ENCODE results near the gene FOSL1. TPM values are rescaled to one million over a fixed set of nuclear protein-coding genes. Genes with fewer than 3 reads are reported as not detected.
A peak's percentile ranks its signal among the peaks of the same experiment; 100 is the strongest.

The FOSL1 gene
- 1 to 10 TPM; 8.2 TPM for total RNA-seq

DNA sequence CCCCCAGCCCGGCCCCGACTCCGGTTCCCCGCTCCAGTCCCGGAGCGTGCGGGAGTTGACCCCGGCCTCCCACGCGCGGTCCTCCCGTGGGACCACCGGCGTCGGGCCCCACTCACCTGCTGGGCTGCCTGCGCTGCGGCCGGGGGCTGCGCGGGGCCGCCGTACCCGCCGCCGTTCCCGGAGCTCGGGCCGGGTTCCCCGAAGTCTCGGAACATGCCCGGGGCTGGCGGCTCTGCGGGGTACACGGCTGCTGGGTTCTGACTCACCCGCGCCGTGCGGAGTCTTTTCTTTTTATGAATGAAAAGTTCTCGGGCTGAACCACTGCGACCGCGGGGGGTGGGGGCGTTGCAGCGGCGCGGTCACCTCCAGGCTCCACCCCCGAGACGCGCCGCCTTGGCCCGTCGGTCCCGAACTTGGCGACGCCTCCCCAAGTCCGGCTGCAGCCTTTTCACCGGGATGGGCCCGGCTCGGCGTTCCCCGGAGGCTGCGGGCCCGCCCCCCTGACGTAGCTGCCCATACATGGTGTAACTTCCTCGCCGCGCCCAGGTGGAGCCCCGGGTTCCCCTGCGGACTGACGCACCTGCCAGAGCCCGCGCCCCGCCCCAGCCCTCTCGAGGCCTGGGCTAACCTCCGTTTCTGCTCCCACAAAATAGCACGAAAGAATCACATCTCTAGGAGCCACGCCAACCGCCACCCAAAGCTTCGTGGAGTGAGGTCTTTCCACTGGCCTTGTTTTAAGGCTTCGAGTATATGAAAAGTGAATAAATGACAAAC lies at the start of gene FOSL1:
Gene FOSL1, minus strand, starts transcription at position 264 of the 774 bp plus-strand sequence. Its CDS starts 49 bp downstream, at position 215.
- Mint-ChIP-seq H3K9me3 (no peaks in the 10 kb centered on the region), H3K36me3 (ENCODE audit: low read depth) (peaks cover 21% of the 10 kb centered on the region), H3K27me3 (ENCODE audit: low read depth) (peaks cover 2% of the 10 kb centered on the region), H3K27ac (peak within 1 kb of the TSS; percentile 79), H3K4me1 (ENCODE audit: low read depth) (peaks cover 33% of the 10 kb centered on the region), H3K4me3 (peak within 1 kb of the TSS; percentile 83)
- intact Hi-C loops (cut with micrococcal nuclease): loop anchor here (1.0 kb wide), 7 partner anchors 12 to 285 kb away; partner anchors contain the start of genes C11orf68, DRAP1, FIBP and PCNX3
- peak; percentile 96 for DNase-seq
- CTCF ChIA-PET: interaction anchor here (0.6 to 2.6 kb wide), 7 partner anchors 8 to 145 kb away, joined by 3 to 16 read pairs (median 4); partner anchors contain the start of genes CCDC85B and FIBP

DNA sequence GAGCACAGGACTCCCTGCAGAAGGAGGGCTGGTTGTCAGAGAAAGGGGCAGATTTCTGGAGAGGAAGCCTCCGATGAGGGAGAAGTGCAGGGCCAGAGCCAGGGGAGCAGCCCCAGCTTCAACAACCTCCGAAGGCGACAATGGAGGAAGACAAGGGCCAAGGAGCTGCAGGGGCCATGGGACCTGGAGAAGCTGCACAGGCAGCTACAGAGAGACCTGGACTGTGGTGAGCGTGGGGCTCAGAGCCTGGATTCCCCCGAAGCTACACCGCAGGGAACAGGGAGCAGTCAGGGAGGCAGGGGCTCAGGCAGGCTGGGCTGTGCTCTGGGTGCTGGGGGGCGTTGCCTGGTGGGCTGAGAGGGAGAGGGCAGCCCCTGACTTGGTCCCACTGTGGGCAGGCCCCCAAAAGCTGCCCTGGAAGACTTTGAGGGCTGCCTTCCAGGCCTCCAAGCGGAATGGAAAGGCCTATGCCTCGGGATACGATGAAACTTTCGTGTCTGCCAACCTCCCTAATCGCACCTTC lies 47.5 kb upstream of the FOSL1 start:
- no peaks in the 10 kb centered on the region for H3K27me3 Mint-ChIP-seq (ENCODE audit: low read depth)
- DNase-seq: no peak
- H3K4me3 Mint-ChIP-seq: no peak overlapping the region
- intact Hi-C loops (cut with micrococcal nuclease): no loop called here
- CTCF ChIA-PET: no interaction called here
- no peaks in the 10 kb centered on the region for H3K4me1 Mint-ChIP-seq (ENCODE audit: low read depth)
- no peak overlapping the region for H3K27ac Mint-ChIP-seq
- H3K36me3 Mint-ChIP-seq (ENCODE audit: low read depth): no peaks in the 10 kb centered on the region
- H3K9me3 Mint-ChIP-seq: no peaks in the 10 kb centered on the region

DNA sequence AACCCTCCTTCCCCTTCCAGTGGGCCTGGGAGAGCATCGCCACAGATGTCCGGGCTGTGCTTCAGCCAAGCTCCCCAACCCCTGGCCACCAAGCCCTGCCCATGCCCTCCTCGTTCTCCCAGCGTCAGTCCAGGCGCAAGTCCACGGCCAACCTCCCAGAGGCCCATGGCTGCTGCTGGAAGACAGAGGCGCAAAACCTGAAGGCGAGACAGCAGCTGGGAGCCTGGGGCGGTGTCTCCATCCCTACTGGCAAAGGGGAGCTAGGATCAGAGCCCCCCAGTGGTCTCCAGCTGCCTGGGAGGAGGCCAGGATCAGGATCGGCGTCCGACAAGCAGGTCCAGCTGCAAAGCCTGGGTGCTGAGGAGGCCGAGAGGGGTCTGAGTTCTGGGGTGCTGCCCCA lies 46.9 kb upstream of the FOSL1 start:
- Mint-ChIP-seq H3K36me3 (ENCODE audit: low read depth) (no peaks in the 10 kb centered on the region), H3K9me3 (no peaks in the 10 kb centered on the region), H3K4me3 (no peak overlapping the region), H3K27me3 (ENCODE audit: low read depth) (no peaks in the 10 kb centered on the region), H3K27ac (no peak overlapping the region), H3K4me1 (ENCODE audit: low read depth) (no peaks in the 10 kb centered on the region)
- DNase-seq: no peak
- intact Hi-C loops (cut with micrococcal nuclease): no loop called here
- CTCF ChIA-PET: no interaction called here

DNA sequence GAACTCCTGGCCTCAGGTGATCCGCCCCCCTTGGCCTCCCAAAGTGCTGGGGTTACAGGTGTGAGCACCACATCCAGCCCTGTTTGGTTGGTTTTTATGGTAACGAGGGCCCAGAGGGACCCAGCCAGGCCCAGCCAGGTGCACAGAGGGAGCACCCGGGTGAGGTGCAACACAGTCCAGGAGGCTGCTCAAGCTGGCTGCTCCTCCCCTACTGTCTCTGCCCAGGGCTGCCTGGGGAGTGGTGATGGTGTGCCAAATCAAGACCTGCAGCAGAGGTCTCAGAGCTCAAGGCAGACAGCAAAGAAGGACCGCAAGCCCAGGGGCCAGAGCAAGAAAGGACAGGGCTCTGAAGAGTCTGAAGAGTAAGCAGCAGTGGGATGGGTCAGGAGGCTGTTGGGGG lies 46.5 kb upstream of the FOSL1 start:
- intact Hi-C loops (cut with micrococcal nuclease): no loop called here
- H3K9me3 Mint-ChIP-seq: no peaks in the 10 kb centered on the region
- H3K4me3 Mint-ChIP-seq: no peak overlapping the region
- no peaks in the 10 kb centered on the region for H3K27me3 Mint-ChIP-seq (ENCODE audit: low read depth)
- no peaks in the 10 kb centered on the region for H3K4me1 Mint-ChIP-seq (ENCODE audit: low read depth)
- H3K36me3 Mint-ChIP-seq (ENCODE audit: low read depth): no peaks in the 10 kb centered on the region
- CTCF ChIA-PET: no interaction called here
- H3K27ac Mint-ChIP-seq: no peak overlapping the region
- DNase-seq: no peak

DNA sequence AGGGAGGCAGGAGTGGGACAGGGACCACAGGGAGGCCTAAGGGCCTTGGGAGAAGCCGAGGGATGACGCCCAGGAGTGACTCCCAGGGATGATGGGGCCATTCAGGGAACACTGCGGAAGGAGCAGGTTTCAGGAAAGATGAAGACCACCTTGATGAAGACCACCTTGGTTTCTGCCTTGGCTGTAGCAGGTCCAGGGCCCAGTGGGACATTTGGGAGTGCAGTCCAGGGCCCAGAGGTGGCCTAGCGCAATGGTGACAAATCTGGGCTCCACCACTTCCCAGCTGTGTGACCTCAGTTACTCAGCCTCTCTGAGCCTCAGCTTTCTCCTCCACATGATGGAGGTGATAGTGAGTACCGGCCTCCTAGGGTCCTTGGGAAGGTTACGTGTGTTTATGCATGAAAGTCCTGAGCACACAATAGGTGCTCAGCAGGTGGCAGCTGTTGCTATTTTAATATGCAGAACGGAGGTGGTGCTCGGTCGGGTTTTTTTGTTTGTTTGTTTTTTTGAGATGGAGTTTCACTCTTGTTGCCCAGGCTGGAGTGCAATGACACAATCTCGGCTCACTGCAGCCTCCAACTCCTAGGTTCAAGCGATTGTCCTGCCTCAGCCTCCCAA lies 45.9 kb upstream of the FOSL1 start:
- no peaks in the 10 kb centered on the region for H3K4me1 Mint-ChIP-seq (ENCODE audit: low read depth)
- intact Hi-C loops (cut with micrococcal nuclease): no loop called here
- no peak overlapping the region for H3K27ac Mint-ChIP-seq

DNA sequence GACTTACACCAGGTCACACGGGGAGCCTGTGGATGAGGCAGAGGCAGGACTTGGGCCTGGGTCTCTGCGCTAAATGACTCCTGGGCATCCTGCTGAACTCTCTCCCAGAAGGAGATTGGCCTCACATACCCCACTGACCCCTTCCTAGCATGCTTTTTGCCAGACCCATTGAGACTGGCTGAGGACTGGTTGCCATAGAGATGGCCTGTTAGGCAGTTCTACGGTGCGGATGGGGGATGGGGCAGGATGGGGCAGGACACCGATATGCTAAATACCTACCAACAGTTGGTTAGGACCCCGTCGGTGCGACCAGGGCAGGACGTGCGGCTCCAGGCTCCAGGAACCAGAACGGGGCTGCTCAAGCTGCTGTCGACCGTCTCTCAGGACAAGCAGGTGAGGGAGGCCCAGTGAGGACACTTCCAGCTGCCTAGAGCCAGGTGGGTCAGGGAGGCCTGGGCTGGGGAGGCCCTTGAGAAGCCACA lies 45.3 kb upstream of the FOSL1 start, which contains the start of gene TSGA10IP:
Gene TSGA10IP, plus strand, starts transcription at position 51 of the 482 bp plus-strand sequence. Its CDS starts 196 bp downstream, at position 247.
- Mint-ChIP-seq H3K4me1 (ENCODE audit: low read depth) (no peaks in the 10 kb centered on the region), H3K27ac (no peak within 1 kb of the TSS), H3K4me3 (no peak within 1 kb of the TSS), H3K27me3 (ENCODE audit: low read depth) (no peaks in the 10 kb centered on the region), H3K36me3 (ENCODE audit: low read depth) (no peaks in the 10 kb centered on the region), H3K9me3 (no peaks in the 10 kb centered on the region)
- CTCF ChIA-PET: no interaction called here
- no peak for DNase-seq
- intact Hi-C loops (cut with micrococcal nuclease): no loop called here

More for the DNA sequence above, 45.9 kb upstream of the FOSL1 start:
- Mint-ChIP-seq H3K36me3 (ENCODE audit: low read depth) (no peaks in the 10 kb centered on the region), H3K9me3 (no peaks in the 10 kb centered on the region), H3K4me3 (no peak overlapping the region), H3K27me3 (ENCODE audit: low read depth) (no peaks in the 10 kb centered on the region)
- DNase-seq: no peak
- CTCF ChIA-PET: no interaction called here

DNA sequence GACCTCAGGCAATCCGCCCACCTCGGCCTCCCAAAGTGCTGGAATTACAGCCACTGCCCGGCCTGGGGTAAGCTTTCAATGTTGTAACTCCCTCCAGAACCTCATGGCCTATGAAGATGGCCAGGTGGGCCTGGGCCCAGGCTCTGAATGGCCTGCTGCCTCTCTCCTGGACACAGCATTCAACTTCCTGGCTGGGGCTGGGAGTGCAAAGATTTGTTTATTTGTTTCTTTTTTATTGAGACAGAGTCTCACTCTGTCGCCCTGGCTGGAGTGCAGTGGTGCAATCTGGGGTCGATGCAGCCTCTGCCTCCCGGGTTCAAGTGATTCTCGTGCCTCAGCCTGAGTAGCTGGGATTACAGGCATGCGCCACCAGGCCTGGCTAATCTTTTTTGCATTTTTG lies 44.6 kb upstream of the FOSL1 start:
- no peak overlapping the region for H3K27ac Mint-ChIP-seq
- intact Hi-C loops (cut with micrococcal nuclease): no loop called here
- H3K9me3 Mint-ChIP-seq: no peaks in the 10 kb centered on the region
- no peak overlapping the region for H3K4me3 Mint-ChIP-seq
- CTCF ChIA-PET: no interaction called here
- no peaks in the 10 kb centered on the region for H3K27me3 Mint-ChIP-seq (ENCODE audit: low read depth)
- no peaks in the 10 kb centered on the region for H3K36me3 Mint-ChIP-seq (ENCODE audit: low read depth)
- DNase-seq: no peak
- no peaks in the 10 kb centered on the region for H3K4me1 Mint-ChIP-seq (ENCODE audit: low read depth)

DNA sequence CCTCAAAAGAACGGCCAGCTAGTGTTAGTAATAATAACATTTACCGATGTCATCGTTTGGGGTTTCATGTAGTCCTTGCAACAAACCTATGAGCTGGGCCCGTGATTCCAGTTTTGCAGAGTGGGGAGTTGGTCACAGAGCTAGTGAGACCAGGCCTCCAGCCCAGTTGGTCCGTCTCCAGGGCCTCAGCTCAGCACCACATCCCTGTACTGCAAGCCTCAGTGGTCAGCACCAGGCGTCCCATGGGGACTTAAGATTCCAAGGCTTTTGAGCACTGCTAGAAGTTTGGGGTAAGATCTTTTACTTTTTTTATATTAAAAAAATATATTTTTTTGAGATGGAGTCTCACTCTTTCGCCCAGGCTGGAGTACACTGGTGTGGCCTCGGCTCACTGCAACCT lies 44.0 kb upstream of the FOSL1 start:
- H3K36me3 Mint-ChIP-seq (ENCODE audit: low read depth): no peaks in the 10 kb centered on the region
- no peak for DNase-seq
- no peak overlapping the region for H3K4me3 Mint-ChIP-seq
- no peaks in the 10 kb centered on the region for H3K4me1 Mint-ChIP-seq (ENCODE audit: low read depth)
- CTCF ChIA-PET: no interaction called here
- no peaks in the 10 kb centered on the region for H3K27me3 Mint-ChIP-seq (ENCODE audit: low read depth)
- intact Hi-C loops (cut with micrococcal nuclease): no loop called here
- no peak overlapping the region for H3K27ac Mint-ChIP-seq
- H3K9me3 Mint-ChIP-seq: no peaks in the 10 kb centered on the region

DNA sequence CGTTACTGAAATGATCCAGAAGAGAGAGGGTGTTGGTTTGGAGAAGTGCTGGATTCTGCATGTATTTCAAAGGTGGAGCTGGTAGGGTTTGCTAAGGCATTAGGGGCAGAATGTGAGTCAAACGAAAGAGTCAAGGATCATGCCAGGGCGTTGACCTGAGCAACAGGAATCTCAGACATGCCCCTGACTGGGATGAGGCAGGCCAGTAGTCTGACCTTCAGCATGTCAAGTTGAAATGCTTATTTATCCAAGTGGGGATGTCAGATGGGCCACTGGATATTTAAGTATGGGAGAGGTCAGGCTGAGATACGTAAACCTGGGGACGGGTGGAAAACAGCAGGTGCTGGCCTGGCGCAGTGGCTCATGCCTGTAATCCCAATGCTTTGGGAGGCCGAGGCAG lies 42.3 kb upstream of the FOSL1 start:
- H3K4me3 Mint-ChIP-seq: no peak overlapping the region
- H3K36me3 Mint-ChIP-seq (ENCODE audit: low read depth): no peaks in the 10 kb centered on the region
- intact Hi-C loops (cut with micrococcal nuclease): no loop called here
- CTCF ChIA-PET: no interaction called here
- H3K9me3 Mint-ChIP-seq: no peaks in the 10 kb centered on the region
- DNase-seq: no peak
- H3K27me3 Mint-ChIP-seq (ENCODE audit: low read depth): no peaks in the 10 kb centered on the region
- H3K27ac Mint-ChIP-seq: no peak overlapping the region
- H3K4me1 Mint-ChIP-seq (ENCODE audit: low read depth): no peaks in the 10 kb centered on the region

DNA sequence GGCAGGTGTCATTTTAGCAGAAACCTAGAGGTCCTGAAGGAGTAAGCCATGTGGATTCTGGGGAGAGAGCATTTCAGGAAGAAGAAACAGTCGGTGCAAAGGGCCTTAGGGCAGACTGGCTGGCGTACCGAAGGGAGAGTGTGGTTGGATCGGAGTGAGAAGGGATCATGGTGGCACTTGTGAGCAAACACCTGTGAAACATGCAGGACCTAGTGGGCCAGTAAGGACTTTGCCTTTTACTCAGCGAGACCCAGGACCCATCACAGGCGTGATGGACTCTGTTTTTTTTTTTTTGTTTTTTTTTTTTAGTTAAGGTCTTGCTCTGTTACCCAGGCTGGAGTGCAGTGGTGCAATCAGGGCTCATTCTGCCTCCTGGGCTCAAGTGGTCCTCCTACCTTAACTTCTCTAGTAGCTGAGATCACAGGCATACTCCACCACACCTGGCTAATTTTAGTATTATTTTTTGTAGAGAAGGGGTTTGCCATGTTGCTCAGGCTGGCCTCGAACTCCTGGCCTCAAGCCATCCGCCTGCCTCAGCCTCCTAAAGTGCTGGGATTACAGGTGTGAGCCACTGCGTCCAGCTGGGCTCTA lies 41.6 kb upstream of the FOSL1 start:
- DNase-seq: no peak
- no peak overlapping the region for H3K4me3 Mint-ChIP-seq
- intact Hi-C loops (cut with micrococcal nuclease): no loop called here
- no peaks in the 10 kb centered on the region for H3K27me3 Mint-ChIP-seq (ENCODE audit: low read depth)
- H3K4me1 Mint-ChIP-seq (ENCODE audit: low read depth): no peaks in the 10 kb centered on the region
- no peak overlapping the region for H3K27ac Mint-ChIP-seq
- no peaks in the 10 kb centered on the region for H3K9me3 Mint-ChIP-seq
- no peaks in the 10 kb centered on the region for H3K36me3 Mint-ChIP-seq (ENCODE audit: low read depth)
- CTCF ChIA-PET: no interaction called here

DNA sequence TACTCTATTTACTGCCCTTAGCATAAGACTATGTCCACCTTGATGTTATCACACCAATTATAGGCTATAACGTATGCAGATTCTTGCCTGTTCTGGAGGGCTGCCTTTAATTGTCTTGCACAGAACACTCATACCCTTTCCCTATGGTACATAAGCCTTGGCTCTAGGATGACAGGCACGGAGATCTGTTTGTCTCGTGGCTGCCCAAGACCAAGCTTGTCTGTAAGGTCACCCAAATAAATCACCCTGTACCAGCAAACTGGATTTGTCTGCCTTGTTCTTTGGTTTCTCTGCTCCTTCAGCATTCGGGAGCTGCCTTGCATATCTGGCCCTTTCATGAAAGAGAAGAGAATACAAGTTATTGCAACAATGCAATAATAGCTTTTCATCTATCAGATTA lies 37.6 kb upstream of the FOSL1 start:
- Mint-ChIP-seq H3K27me3 (ENCODE audit: low read depth) (no peaks in the 10 kb centered on the region), H3K9me3 (no peaks in the 10 kb centered on the region), H3K27ac (no peak overlapping the region), H3K4me3 (no peak overlapping the region), H3K36me3 (ENCODE audit: low read depth) (no peaks in the 10 kb centered on the region), H3K4me1 (ENCODE audit: low read depth) (no peaks in the 10 kb centered on the region)
- CTCF ChIA-PET: interaction anchor here (0.8 kb wide), 1 partner anchor 10 kb away, joined by 3 read pairs; no protein-coding TSS in a partner anchor
- intact Hi-C loops (cut with micrococcal nuclease): no loop called here
- DNase-seq: no peak

DNA sequence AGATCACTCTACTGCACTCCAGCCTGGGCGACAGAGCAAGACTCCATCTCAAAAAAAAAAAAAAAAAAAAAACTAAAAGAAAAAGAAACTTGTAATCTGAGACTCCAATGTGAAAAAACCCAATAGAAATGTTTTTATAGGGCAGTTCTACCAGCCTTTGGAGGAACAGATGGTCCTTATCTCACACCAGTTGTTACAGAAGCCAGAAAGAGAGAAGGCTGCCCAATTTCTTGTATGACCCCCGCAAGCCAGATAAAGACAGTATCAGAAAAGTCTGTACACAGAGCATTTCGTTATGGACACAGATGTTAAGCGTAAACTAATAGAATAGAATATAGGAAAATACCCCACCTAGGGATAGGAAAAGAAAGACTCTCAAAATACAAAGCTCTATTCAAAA lies 33.8 kb upstream of the FOSL1 start:
- no peak for DNase-seq
- no peaks in the 10 kb centered on the region for H3K36me3 Mint-ChIP-seq (ENCODE audit: low read depth)
- no peaks in the 10 kb centered on the region for H3K27me3 Mint-ChIP-seq (ENCODE audit: low read depth)
- no peak overlapping the region for H3K4me3 Mint-ChIP-seq
- peaks cover 8% of the 10 kb centered on the region for H3K4me1 Mint-ChIP-seq (ENCODE audit: low read depth)
- CTCF ChIA-PET: interaction anchor here (0.6 kb wide), 2 partner anchors 43 to 86 kb away, joined by 3 to 5 read pairs; no protein-coding TSS in a partner anchor
- intact Hi-C loops (cut with micrococcal nuclease): no loop called here
- H3K9me3 Mint-ChIP-seq: no peaks in the 10 kb centered on the region
- H3K27ac Mint-ChIP-seq: no peak overlapping the region
